Stimulated activated CD8-positive, alpha-beta memory T cell treated with anti-CD3 and anti-CD28 coated beads, Interleukin-7, amount 100 ng/mL, for 1 hour (primary cell): ENCODE results near the gene SPRED2.

Experiments
- DNase-seq, 2 donors: peaks; one replicate each; pipeline ENCODE4 v3.0.0-alpha.2; 2020; ENCODE audit warnings: low read depth in 2 of 2

The SPRED2 gene

DNA sequence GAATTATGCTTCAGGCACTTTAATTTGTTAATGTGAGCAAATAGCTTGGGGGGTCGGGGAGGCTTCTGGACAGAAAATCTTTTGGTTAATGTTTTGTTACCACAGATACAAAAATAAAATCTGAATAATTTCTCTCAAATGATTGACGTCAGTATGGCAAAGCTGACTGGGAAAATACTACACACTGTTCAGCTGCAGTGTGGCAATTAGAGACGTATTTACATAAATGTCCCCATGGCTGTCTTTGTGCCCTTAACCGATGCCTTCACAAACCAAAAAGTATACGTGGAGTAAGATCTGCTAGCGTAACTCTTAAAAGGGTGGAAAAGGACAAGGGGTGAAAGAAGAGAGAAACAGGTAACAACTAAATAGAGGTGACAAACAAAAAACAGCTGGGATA lies 121.3 kb downstream of the SPRED2 start:
- no peak for DNase-seq

DNA sequence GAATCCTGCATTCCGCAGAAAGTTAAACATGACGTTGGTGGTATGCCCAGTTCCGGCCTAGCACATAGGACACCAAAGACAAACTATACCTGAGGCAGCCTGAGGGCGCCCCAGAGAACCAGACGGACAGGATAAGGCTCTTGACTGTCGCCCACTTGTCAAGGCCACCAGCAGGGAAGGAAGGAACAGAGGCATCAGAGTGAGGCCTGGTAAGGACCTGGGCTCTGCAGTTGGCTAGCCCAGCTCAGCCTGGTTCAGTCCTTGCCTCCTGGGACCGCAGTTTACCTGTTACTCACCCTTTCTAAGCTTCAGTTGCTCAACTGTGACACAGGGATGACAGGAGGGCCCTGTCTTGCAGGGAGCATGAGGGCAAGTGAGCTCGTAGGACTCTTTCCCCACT lies 122.7 kb downstream of the SPRED2 start:
- DNase-seq = no peak

DNA sequence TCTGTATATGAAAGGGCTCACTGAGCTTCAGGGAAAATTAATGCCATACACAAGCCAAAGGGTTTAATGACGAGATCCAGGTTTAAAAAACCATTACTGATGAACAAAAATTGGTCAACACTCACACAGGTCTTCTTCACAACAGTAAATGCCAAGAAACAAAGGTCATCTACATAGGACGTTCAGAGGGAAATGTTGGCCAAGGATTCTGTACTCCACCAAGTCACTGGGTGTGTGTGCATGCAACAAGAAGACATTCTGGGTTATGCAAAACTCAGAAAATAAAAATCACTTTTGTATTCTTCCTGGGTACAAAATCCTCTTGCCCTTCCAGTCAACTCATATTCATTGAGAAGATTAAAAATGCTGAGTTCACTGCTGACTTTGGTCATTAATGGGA lies 126.5 kb downstream of the SPRED2 start:
- no peak for DNase-seq

DNA sequence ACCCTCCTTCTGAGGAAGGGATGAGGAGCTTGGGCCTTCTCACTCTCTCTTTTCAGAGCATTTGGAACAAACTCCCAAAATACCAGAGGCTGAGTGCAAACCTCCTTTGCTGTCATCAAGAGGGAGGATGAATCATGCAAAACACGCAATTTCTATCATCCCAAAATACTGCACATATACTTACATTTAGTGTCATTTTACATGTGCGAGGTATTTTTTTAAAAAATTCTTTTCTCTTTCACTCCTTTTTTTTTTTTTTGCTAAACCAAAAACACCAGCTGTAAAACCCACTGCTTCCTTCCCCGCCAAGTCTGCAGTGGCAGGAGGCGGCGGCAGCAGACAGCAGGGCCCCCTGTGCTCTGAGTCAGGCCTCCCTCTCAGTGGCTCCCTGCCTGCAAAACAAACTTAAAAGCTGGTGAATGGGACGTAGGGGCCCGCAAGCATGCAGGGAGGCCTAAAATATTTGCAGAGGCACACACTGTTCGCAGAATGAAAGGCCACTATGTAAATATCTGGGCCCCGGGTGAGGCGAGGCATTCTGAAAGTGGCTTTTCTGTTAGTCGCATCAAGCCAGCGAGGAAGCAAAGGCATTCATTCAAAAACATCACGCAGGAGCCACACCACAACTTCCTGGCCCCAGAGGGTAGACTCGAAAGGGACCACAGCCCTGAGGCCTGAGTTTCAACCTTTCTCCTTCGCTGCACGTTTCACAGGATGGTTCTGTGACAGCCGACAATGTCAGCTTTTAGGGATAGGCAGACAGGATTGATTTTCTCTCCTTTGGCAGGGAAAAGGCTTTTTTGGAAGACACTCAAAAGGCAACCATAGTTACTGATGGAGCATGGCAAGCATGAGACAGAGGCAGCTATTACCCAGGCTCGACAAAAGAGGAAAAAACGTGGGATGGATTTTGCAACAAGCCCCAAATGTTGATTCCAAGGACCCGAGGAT lies 131.4 kb downstream of the SPRED2 start:
- peak; percentile 23 to 43 for DNase-seq

DNA sequence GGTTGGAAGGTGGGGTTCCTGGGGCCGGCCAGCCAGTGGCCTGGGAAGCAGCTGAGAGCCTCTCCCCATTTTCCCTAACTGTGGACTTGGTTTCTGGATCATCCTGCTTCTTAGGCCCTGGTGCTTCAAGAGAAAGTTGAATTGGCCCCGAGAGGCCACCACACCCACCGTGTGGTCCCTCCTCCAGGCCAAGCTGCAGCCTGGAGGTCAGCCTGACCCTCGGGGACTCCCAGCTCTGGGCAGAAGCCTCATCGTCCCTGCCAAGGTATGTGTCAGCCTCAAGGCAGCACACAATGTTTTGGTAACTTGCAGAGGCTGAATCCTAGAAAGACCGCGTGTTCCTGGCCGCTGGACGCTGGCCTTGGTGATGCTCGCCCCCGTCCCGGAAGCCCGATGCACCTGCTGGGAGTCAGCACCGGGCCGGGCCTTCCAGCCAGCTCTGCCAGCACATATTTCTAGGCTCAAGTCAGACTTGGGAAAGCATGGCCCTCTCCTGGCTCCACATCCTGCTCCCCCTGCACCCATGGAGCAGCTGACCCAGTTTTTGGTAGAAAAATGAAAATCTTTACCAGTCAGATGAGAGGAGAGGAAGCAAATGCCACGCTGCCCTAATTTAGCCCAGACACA lies 132.2 kb downstream of the SPRED2 start:
- no peak for DNase-seq

DNA sequence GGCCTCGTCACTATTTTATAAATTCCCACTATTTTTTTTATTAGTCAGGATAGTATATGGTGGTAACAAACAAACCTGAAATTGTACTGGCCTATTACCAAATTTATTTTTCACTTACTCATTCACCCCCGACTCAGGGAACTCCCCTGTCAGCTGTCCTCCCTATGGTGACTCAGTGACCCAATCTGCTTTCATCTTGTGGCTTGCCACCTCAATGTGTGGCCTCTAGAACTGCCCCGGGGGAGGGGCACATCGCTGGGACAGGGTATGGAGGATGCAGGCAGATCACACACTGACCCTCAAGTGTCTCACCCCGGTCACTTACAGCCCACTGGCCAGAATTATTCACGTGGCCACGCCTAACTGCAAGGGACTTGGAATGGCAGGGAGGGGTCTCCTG lies 133.2 kb downstream of the SPRED2 start:
- DNase-seq = peak in 1 of 2 donors; percentile 4

DNA sequence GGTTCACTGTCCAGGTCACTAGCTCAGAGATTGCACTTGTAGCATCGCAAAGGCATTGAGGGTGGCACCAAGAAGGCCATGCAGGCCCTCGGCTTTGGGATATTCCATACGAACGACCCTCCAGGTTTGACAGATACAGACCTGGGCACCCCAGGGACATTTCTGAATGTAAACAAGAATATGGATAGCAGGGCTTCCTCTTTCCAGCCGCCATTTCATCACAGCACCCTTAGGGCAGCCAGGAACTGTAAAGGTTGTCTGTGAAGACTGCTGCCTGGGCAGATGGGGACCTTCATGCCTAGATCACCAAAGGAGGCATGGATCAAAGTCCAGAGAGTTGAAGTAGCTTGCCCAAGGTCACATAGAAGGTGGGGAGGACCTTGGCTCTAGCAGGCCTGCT lies 134.3 kb downstream of the SPRED2 start:
- no peak for DNase-seq

DNA sequence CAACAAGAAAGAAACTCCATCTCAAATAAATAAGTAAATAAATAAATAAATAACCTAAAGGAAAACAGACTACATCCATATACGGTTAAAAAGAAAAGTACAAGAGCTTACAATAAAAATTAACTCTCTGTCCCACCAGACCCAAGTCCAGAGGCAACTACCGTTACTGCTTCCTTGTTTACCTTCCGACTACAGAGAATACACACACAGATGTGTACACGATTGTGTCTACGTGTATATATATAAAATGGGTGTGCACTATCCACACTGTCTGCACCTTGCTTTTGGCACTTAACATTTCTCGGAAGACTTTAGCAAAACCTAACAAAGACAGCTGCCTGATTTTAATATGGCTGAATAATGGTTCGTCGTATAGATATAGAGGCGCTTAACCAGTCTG lies 134.9 kb downstream of the SPRED2 start:
- DNase-seq = no peak

DNA sequence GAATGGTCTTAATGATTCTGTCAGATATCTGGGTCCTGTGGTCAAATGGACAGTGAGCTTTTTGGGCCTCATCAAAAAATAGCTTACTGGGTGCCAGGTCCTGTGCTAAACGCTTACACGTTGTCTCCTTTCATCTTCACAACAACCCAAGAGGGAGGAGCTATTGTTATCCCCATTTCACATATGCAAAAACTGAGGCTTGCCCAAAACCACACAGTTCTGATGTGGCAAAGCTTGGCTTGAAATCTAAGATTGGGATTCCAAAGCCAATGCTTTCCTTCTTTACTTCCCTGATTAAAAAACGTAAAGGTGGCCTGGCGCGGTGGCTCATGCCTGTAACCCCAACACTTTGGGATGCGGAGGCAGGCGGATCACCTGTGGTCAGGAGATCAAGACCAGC lies 135.4 kb downstream of the SPRED2 start:
- no peak for DNase-seq

DNA sequence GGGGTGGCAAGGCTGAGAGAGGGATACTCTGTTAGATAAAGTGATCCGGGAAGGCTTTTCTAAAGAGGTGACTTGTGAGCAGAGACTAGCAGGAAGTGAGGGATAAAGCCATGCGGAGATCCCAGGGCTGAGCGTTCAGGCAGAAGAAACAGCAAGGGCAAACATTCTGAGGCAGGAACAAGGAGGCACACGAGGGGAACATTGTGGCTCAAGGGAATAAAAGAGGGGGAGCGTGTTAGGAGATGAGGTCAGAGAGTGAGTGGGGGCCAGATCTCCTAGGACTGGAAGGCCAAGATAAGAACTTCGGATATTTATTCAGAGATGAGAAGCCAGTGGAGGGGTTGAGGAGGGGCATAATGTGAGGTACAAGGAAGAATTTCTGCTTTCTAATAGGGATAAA lies 137.7 kb downstream of the SPRED2 start:
- no peak for DNase-seq

DNA sequence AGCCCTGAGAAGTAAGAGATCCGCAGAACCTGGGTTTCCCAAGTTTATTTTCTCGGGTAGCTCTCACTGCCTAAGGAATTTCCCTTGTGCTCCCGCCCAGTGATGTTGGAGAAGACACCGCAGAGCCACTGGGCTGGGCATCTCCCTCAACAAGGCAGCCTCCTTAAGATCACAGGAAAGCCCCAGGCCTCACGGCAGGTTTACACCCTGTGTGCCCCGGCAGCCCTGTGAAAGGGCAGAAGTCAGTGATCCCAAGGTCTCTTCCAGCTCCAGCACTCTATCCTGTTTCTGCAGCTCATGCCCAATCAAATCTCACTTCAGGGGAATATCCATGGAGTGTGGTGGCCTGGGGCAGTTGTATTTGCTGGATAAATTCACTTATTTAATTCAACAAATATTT lies 138.3 kb downstream of the SPRED2 start:
- no peak for DNase-seq

DNA sequence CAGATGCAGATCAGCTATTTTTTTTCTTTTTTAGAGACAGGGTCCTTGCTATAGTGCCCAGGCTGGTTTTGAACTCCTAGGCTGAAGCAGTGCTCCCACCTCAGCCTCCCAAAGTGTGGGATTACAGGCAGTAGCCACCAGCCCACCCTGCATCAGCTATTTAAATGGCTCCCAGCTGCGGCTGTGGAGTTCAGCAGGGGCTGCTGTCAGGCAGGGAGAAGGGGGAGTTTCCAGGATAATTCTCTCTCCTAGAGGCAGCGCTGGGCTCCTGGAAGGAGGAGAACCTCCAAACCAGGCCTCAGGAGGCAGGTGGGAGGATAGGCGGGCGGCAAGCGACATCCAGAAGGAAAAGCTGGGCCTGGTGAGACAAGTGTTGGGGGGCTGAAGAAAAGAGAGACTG lies 139.0 kb downstream of the SPRED2 start:
- no peak for DNase-seq

DNA sequence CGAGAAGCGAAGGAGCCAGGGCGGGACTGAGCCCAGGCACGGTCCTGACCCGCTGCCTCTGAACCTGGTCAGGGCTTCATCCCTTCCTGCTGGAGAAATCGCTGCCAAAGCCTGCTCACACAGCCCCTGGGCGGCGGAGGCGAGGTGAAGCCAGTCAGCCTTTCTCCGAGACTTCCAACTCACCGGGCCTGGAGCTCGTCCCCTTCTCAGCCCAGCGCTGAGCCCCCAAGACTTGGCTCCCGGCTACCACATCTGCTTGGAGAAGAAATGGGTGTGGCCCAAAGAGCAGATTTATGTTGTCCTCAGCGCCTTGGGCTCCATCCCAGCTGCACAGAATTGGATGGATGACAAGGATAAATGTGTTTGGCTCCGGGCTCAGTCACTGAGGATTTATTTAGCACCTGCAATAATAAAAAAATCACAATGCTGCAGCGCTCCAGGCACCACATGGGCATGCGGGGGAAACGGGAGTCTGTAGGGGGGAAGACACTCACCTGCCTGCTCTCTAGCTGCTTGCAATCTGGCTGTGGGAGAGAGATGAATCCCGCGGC lies 139.9 kb downstream of the SPRED2 start:
- DNase-seq = no peak

DNA sequence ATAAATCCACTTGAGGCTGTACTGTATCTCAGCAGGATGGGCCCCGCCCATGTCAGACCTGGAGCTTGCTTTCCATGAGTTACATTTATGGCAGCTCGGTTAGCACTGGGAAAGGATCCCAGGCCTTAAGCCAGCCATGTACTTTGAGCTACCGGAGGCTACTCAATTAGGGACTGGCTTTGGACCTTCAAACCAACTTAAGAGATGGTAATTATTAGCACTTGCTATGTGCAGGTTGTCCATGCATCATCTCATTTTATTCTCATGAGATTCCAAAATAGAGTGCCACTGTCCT lies 140.3 kb downstream of the SPRED2 start:
- no peak for DNase-seq

DNA sequence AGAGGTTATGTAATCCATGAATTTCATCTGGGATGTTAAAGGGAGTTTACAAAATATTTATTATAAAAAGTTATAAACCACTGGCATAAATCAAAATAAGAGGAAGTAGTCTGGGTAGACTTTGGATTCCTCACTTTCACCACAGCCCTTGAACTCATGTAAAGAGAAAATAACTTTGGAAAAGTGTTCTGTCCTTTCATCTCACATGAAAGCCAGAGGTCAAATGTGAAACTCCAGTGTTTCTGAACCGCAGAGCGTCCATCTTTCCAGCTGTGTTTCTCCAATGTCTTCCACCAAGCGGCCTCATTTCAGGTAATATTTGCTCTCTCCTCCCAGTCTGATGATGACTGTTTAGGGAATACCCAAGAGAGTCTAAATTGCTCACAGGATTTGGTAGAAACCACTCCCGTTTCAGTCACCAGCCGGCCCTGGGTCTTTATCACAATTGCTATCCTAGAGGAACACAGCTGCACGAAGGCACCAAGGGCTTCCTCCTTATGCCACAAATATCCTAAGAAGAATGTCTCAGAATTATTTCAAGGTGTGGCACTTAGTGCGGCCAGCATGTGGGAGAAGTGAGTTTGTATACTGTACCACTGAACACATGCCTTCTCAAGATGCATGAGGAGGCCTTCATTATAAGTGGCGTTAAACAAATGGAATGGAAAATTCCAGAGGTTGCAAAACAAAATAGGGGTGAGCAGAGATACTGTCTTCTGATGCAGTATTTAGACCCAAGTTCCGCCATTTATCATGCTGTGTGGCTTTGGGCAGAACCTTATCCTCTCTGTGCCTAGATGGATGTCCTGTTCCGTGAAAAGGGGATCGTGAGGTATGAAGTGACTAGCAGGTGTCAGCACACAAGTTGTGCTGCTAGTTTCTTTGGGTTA lies 140.9 kb downstream of the SPRED2 start:
- DNase-seq = no peak

DNA sequence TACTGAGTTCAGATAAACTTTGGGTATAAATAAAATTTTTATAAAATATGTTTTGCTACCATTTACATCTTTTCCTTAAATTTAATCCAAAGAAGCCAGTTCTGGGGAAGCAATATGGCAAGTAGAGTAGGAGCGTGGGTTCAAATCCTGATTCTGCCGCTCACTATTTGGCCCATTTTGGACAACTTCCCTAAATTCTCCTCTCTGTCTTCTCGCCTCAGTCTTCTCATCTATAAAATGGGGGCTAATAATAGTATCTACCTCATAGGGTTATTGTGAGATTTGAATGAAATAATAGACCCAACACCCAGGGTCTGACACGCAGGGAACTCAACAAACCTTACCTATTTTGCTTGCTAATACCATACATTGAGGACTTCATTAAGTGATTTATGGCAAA lies 145.0 kb downstream of the SPRED2 start:
- DNase-seq = no peak

DNA sequence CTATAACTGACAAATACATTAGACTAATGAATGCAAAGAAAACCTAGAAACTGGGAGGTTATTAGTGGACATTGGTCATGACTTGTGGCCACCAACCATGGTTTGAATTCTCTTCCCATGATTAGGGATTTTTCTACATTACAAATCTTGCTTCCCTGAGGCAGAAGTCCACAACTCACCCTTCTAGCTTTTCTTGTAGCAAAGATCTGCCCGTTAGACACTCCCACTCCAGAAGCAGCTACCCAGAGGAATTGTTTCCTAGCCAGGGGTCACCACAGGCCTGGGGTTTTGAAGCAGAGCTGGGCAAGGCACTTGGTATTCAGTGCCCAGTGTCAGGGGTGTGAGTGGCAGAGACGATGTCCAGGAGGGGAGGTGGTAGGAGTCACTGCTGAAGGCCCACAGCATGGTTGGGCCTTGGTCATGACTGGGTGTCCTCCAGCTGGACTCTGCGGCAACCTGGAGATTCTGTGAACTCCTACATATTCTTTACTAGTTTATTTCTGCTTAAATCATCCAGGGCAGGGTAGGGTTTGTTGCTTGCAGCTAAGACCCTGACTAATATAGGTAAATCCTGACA lies 149.8 kb downstream of the SPRED2 start:
- DNase-seq = no peak

DNA sequence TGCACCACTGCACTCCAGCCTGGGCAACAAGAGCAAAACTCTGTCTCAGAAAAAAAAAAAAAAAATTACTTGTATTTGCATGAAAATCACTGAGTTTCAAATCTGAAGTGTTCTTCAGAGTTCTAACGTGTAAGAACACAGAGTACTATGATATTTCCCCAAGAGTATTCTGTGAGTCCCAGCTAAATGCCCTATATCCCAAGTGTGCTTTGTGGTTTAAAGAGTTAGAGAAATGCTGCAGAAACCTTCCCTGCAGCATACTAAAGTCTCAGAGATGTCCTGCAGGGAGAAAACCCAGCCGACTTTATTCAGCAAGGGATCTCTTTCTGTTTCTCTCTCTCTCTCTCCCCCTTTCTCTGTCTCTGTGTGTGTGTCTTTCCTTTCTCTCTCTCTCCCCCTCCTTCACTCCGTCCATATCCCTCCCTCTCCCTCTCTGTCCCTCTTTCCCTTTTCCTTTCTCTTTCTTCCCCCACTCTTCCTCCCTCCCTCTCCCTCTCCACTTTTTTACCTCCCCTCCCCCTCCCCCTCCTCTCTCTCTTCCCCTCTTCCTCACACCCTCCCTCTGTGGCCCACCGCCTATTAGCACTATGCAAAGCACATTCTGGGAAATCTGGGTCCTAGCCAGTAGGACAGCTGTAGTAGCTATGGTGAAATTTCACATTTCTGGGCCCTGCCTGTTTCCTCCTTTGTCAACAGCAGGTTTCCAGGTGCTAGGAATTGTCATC lies 150.6 kb downstream of the SPRED2 start:
- no peak for DNase-seq

DNA sequence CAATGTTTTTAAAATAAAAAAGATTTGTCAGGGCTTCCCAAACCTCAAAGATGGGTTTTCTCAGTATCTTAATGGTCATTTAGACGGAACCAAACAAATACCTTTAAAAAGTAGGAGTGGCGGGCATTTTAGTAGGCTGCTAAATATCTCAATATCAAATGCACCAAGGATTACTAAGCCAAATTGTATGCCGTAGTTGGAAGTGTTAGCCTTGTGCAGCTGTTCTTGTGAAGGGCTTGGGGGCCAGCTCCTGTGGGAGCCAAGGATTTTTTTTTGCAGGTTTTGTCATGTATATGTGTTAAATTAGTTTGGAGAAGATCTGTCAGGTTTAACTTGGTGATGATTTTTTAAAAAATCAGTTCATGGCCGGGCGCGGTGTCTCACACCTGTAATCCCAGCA lies 152.6 kb downstream of the SPRED2 start:
- no peak for DNase-seq

DNA sequence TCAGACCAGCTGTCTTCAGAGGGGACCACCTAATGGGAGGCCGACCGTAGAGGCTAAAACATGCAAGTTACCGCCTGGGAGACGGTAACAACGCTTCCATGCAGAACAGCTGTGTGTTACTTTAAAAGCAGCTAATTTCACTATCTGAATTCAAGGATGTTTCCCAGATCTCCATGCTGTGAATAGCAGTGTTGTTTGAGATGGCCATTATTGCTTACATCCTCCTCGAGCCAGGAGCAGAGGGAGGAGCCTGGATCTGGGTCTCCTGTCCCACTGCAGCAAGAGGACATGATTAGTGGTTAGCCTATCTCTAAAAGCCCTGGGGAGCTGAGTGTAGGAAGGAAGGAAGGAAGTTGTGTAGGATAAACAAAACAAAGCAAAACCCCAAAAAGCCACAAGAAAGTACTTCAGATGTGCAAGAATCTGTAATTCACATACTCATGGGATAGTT lies 153.8 kb downstream of the SPRED2 start:
- no peak for DNase-seq
